Uterus (tissue), 2 donors: Measurements from ENCODE around the gene STXBP4.

Source experiments
- POLR2A ChIP-seq, 2 donors: fragments of 450-650 bp; IDR thresholded peaks; one replicate each; pipeline ENCODE4 v1.6.1; 2016; ENCODE audit warnings: antibody characterized with exemption in 2 of 2, mild to moderate bottlenecking in 1 of 2, moderate library complexity in 1 of 2
- TF ChIP-seq, protein P1 (sequence below), 4 experiments: fragments of 200-600 bp in 2 of 4; fragments of 450-650 bp in 2 of 4; sonication (generic) in 2 of 4; IDR thresholded peaks; one replicate each; pipeline ENCODE4 v1.5.1; 2016 to 2019; ENCODE audit warnings: antibody characterized with exemption in 4 of 4, mild to moderate bottlenecking in 2 of 4, moderate library complexity in 1 of 4

DNA sequence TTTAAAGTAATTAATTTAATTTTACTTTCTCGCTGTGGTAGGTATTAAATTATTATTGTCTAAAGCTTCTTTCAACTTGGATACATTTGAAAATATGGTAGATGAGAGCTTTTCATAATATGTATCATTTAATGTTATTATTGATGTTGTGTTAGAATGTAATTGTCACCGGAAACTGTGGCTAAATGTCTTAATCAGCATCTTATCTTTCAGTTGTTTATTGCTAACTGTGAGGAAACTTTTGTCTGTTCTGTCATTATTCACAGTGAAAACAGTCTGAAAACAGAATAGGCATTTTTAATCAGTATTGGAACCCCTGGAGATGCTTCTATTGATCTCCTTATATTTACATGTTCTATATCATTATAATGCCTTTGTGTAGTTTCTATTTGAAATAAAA is 120.7 kb downstream of the STXBP4 start:
- TF ChIP-seq POLR2A (IDR thresholded peaks at IDR 0.05) = no peak
- TF ChIP-seq, protein P1, sequence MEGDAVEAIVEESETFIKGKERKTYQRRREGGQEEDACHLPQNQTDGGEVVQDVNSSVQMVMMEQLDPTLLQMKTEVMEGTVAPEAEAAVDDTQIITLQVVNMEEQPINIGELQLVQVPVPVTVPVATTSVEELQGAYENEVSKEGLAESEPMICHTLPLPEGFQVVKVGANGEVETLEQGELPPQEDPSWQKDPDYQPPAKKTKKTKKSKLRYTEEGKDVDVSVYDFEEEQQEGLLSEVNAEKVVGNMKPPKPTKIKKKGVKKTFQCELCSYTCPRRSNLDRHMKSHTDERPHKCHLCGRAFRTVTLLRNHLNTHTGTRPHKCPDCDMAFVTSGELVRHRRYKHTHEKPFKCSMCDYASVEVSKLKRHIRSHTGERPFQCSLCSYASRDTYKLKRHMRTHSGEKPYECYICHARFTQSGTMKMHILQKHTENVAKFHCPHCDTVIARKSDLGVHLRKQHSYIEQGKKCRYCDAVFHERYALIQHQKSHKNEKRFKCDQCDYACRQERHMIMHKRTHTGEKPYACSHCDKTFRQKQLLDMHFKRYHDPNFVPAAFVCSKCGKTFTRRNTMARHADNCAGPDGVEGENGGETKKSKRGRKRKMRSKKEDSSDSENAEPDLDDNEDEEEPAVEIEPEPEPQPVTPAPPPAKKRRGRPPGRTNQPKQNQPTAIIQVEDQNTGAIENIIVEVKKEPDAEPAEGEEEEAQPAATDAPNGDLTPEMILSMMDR (IDR thresholded peaks at IDR 0.05) = no peak
